Measurements from ENCODE around the gene THSD4.
"Not testable (repeated sequence)": the region's sequence is repeated elsewhere in the genome, so short reads cannot be mapped to it uniquely, and the experiment has no call there.

Gene THSD4

GRCh38 chr15:71151081-71151480 lies 35.8 kb downstream of the THSD4 start:
- Histone ChIP-seq H3K36me3 (ENCODE audit: control insufficient read depth, insufficient read depth, low read length) (no peaks in the 10 kb centered on the region), H3K27me3 (ENCODE audit: control insufficient read depth, insufficient read depth, low read length) (no peaks in the 10 kb centered on the region), H3K9ac (ENCODE audit: low read length) (no peak overlapping the region), H3K4me1 (ENCODE audit: control insufficient read depth, insufficient read depth, low read length) (peaks cover 12% of the 10 kb centered on the region; the same call in 1 of the 2 replicates), H3K9me3 (ENCODE audit: control insufficient read depth, insufficient read depth, low read depth, low read length) (no peaks in the 10 kb centered on the region), H3K27ac (ENCODE audit: low read depth, low read length) (no peak overlapping the region), H3K4me3 (ENCODE audit: low read depth, low read length) (no peak overlapping the region)

GRCh38 chr15:71152542-71152941 lies 37.3 kb downstream of the THSD4 start:
- Histone ChIP-seq H3K36me3 (ENCODE audit: control insufficient read depth, insufficient read depth, low read length) (no peaks in the 10 kb centered on the region), H3K9me3 (ENCODE audit: control insufficient read depth, insufficient read depth, low read depth, low read length) (no peaks in the 10 kb centered on the region), H3K27me3 (ENCODE audit: control insufficient read depth, insufficient read depth, low read length) (no peaks in the 10 kb centered on the region), H3K4me3 (ENCODE audit: low read depth, low read length) (no peak overlapping the region), H3K4me1 (ENCODE audit: control insufficient read depth, insufficient read depth, low read length) (peaks cover 12% of the 10 kb centered on the region; the same call in 1 of the 2 replicates), H3K9ac (ENCODE audit: low read length) (no peak overlapping the region), H3K27ac (ENCODE audit: low read depth, low read length) (no peak overlapping the region)

GRCh38 chr15:71153823-71154524 lies 38.7 kb downstream of the THSD4 start:
- Histone ChIP-seq H3K27ac (ENCODE audit: low read depth, low read length) (no peak overlapping the region), H3K36me3 (ENCODE audit: control insufficient read depth, insufficient read depth, low read length) (no peaks in the 10 kb centered on the region), H3K4me1 (ENCODE audit: control insufficient read depth, insufficient read depth, low read length) (peaks cover 12% of the 10 kb centered on the region; the same call in 1 of the 2 replicates), H3K27me3 (ENCODE audit: control insufficient read depth, insufficient read depth, low read length) (no peaks in the 10 kb centered on the region), H3K9ac (ENCODE audit: low read length) (no peak overlapping the region), H3K4me3 (ENCODE audit: low read depth, low read length) (no peak overlapping the region), H3K9me3 (ENCODE audit: control insufficient read depth, insufficient read depth, low read depth, low read length) (no peaks in the 10 kb centered on the region)

GRCh38 chr15:71154607-71155200 lies 39.4 kb downstream of the THSD4 start:
- no peaks in the 10 kb centered on the region for H3K27me3 ChIP-seq (ENCODE audit: control insufficient read depth, insufficient read depth, low read length)
- H3K9ac ChIP-seq (ENCODE audit: low read length) = no peak overlapping the region
- H3K9me3 ChIP-seq (ENCODE audit: control insufficient read depth, insufficient read depth, low read depth, low read length) = no peaks in the 10 kb centered on the region
- H3K27ac ChIP-seq (ENCODE audit: low read depth, low read length) = no peak overlapping the region
- H3K36me3 ChIP-seq (ENCODE audit: control insufficient read depth, insufficient read depth, low read length) = no peaks in the 10 kb centered on the region
- no peak overlapping the region for H3K4me3 ChIP-seq (ENCODE audit: low read depth, low read length)
- H3K4me1 ChIP-seq (ENCODE audit: control insufficient read depth, insufficient read depth, low read length) = peaks cover 10% of the 10 kb centered on the region; the same call in 1 of the 2 replicates

GRCh38 chr15:71155534-71155933 lies 40.3 kb downstream of the THSD4 start:
- no peak overlapping the region for H3K4me3 ChIP-seq (ENCODE audit: low read depth, low read length)
- no peaks in the 10 kb centered on the region for H3K36me3 ChIP-seq (ENCODE audit: control insufficient read depth, insufficient read depth, low read length)

GRCh38 chr15:71160976-71161375 lies 45.7 kb downstream of the THSD4 start:
- Histone ChIP-seq H3K4me3 (ENCODE audit: low read depth, low read length) (no peak overlapping the region), H3K9me3 (ENCODE audit: control insufficient read depth, insufficient read depth, low read depth, low read length) (peaks cover 16% of the 10 kb centered on the region; the same call in 1 of the 2 replicates), H3K36me3 (ENCODE audit: control insufficient read depth, insufficient read depth, low read length) (no peaks in the 10 kb centered on the region), H3K27ac (ENCODE audit: low read depth, low read length) (no peak overlapping the region), H3K9ac (ENCODE audit: low read length) (no peak overlapping the region), H3K27me3 (ENCODE audit: control insufficient read depth, insufficient read depth, low read length) (no peaks in the 10 kb centered on the region), H3K4me1 (ENCODE audit: control insufficient read depth, insufficient read depth, low read length) (no peaks in the 10 kb centered on the region)

More at GRCh38 chr15:71155534-71155933, 40.3 kb downstream of the THSD4 start:
- peaks cover 3% of the 10 kb centered on the region; the same call in 1 of the 2 replicates for H3K4me1 ChIP-seq (ENCODE audit: control insufficient read depth, insufficient read depth, low read length)
- no peak overlapping the region for H3K27ac ChIP-seq (ENCODE audit: low read depth, low read length)
- no peaks in the 10 kb centered on the region for H3K27me3 ChIP-seq (ENCODE audit: control insufficient read depth, insufficient read depth, low read length)
- H3K9me3 ChIP-seq (ENCODE audit: control insufficient read depth, insufficient read depth, low read depth, low read length) = no peaks in the 10 kb centered on the region
- H3K9ac ChIP-seq (ENCODE audit: low read length) = no peak overlapping the region

- H3K27ac ChIP-seq (ENCODE audit: low read depth, low read length) = no peak overlapping the region
- no peaks in the 10 kb centered on the region for H3K27me3 ChIP-seq (ENCODE audit: control insufficient read depth, insufficient read depth, low read length)
- no peak overlapping the region for H3K9ac ChIP-seq (ENCODE audit: low read length)
- H3K9me3 ChIP-seq (ENCODE audit: control insufficient read depth, insufficient read depth, low read depth, low read length) = peaks cover 16% of the 10 kb centered on the region; the same call in 1 of the 2 replicates
- no peaks in the 10 kb centered on the region for H3K36me3 ChIP-seq (ENCODE audit: control insufficient read depth, insufficient read depth, low read length)
- H3K4me3 ChIP-seq (ENCODE audit: low read depth, low read length) = no peak overlapping the region
- H3K4me1 ChIP-seq (ENCODE audit: control insufficient read depth, insufficient read depth, low read length) = no peaks in the 10 kb centered on the region
Observed at GRCh38 chr15:71162309-71162708, 47.0 kb downstream of the THSD4 start.

- H3K9me3 ChIP-seq (ENCODE audit: control insufficient read depth, insufficient read depth, low read depth, low read length) = peaks cover 16% of the 10 kb centered on the region; the same call in 1 of the 2 replicates
- H3K4me3 ChIP-seq (ENCODE audit: low read depth, low read length); H3K36me3 ChIP-seq (ENCODE audit: control insufficient read depth, insufficient read depth, low read length); H3K27me3 ChIP-seq (ENCODE audit: control insufficient read depth, insufficient read depth, low read length); H3K9ac ChIP-seq (ENCODE audit: low read length); H3K4me1 ChIP-seq (ENCODE audit: control insufficient read depth, insufficient read depth, low read length); H3K27ac ChIP-seq (ENCODE audit: low read depth, low read length): not testable (repeated sequence)
Observed at GRCh38 chr15:71164606-71165005, 49.3 kb downstream of the THSD4 start.

- Histone ChIP-seq H3K9ac (ENCODE audit: low read length) (no peak overlapping the region), H3K27ac (ENCODE audit: low read depth, low read length) (no peak overlapping the region), H3K4me3 (ENCODE audit: low read depth, low read length) (no peak overlapping the region), H3K4me1 (ENCODE audit: control insufficient read depth, insufficient read depth, low read length) (no peaks in the 10 kb centered on the region), H3K36me3 (ENCODE audit: control insufficient read depth, insufficient read depth, low read length) (no peaks in the 10 kb centered on the region), H3K9me3 (ENCODE audit: control insufficient read depth, insufficient read depth, low read depth, low read length) (peaks cover 2% of the 10 kb centered on the region; the same call in 1 of the 2 replicates), H3K27me3 (ENCODE audit: control insufficient read depth, insufficient read depth, low read length) (no peaks in the 10 kb centered on the region)
Observed at GRCh38 chr15:71167445-71168165, 52.3 kb downstream of the THSD4 start.

GRCh38 chr15:71168166-71168834 lies 53.0 kb downstream of the THSD4 start:
- H3K27ac ChIP-seq (ENCODE audit: low read depth, low read length) = no peak overlapping the region
- no peak overlapping the region for H3K4me3 ChIP-seq (ENCODE audit: low read depth, low read length)
- no peaks in the 10 kb centered on the region for H3K4me1 ChIP-seq (ENCODE audit: control insufficient read depth, insufficient read depth, low read length)
- 0 out of 2 replicates have a peak, but pooled peaks cover 6% of the 10 kb centered on the region for H3K9me3 ChIP-seq (ENCODE audit: control insufficient read depth, insufficient read depth, low read depth, low read length)
- H3K36me3 ChIP-seq (ENCODE audit: control insufficient read depth, insufficient read depth, low read length) = no peaks in the 10 kb centered on the region
- no peak overlapping the region for H3K9ac ChIP-seq (ENCODE audit: low read length)
- no peaks in the 10 kb centered on the region for H3K27me3 ChIP-seq (ENCODE audit: control insufficient read depth, insufficient read depth, low read length)

Measured in HUES6 (cell line).